ENCODE results near the gene ACO1. TPM values are rescaled to one million over a fixed set of nuclear protein-coding genes. Genes with fewer than 3 reads are reported as not detected.

The ACO1 gene
- total and polyA plus RNA-seq, 4 donors: 41.3 to 78.5 (median 59.5) TPM

DNA sequence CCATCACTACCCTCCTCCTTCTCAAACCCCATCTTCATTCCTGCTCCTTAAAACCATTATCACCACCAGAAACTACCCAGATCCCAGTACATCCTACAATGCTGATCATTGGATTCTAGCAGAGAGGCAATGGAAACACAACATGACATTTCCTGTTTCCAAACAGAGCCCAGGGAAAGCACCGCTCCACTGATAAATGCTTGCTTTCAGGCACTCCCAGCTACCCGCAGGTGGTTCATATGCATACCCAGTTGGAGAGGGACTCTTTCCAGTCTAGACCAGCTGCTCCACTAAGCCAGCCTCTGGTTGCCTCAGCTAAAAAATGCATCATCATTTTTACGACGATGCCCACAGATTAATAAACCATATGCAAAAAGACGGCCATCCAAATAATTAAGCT lies 39.2 kb upstream of the ACO1 start:
- no peak for DNase-seq (ENCODE audit: low spot score)
- Histone ChIP-seq H3K9me3 (ENCODE audit: control insufficient read depth in 4 of 4, low read length in 3 of 4) (no peaks in the 10 kb centered on the region), H3K27ac (ENCODE audit: low read depth in 1 of 2, low read length in 2 of 2) (no peak overlapping the region), H3K4me3 (ENCODE audit: low read depth in 1 of 3, low read length in 3 of 3) (no peak overlapping the region), H3K4me1 (ENCODE audit: control insufficient read depth in 4 of 4, insufficient read depth in 4 of 4, low read length in 3 of 4) (no peaks in the 10 kb centered on the region), H3K36me3 (ENCODE audit: control insufficient read depth in 4 of 4, insufficient read depth in 3 of 4, low read depth in 1 of 4, low read length in 3 of 4) (no peaks in the 10 kb centered on the region), H3K27me3 (ENCODE audit: control insufficient read depth in 4 of 4, insufficient read depth in 4 of 4, low read length in 3 of 4) (no peaks in the 10 kb centered on the region), H3K9ac (ENCODE audit: low read depth in 1 of 2, low read length in 2 of 2) (no peak overlapping the region)
- 72% methylated on average over 5 of the region's 5 CpGs for WGBS
- TF ChIP-seq, protein P1, sequence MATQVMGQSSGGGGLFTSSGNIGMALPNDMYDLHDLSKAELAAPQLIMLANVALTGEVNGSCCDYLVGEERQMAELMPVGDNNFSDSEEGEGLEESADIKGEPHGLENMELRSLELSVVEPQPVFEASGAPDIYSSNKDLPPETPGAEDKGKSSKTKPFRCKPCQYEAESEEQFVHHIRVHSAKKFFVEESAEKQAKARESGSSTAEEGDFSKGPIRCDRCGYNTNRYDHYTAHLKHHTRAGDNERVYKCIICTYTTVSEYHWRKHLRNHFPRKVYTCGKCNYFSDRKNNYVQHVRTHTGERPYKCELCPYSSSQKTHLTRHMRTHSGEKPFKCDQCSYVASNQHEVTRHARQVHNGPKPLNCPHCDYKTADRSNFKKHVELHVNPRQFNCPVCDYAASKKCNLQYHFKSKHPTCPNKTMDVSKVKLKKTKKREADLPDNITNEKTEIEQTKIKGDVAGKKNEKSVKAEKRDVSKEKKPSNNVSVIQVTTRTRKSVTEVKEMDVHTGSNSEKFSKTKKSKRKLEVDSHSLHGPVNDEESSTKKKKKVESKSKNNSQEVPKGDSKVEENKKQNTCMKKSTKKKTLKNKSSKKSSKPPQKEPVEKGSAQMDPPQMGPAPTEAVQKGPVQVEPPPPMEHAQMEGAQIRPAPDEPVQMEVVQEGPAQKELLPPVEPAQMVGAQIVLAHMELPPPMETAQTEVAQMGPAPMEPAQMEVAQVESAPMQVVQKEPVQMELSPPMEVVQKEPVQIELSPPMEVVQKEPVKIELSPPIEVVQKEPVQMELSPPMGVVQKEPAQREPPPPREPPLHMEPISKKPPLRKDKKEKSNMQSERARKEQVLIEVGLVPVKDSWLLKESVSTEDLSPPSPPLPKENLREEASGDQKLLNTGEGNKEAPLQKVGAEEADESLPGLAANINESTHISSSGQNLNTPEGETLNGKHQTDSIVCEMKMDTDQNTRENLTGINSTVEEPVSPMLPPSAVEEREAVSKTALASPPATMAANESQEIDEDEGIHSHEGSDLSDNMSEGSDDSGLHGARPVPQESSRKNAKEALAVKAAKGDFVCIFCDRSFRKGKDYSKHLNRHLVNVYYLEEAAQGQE (IDR thresholded peaks at IDR 0.05): no peak
- no peak for TF ChIP-seq HNF4A (conservative IDR thresholded peaks at IDR 0.05)

DNA sequence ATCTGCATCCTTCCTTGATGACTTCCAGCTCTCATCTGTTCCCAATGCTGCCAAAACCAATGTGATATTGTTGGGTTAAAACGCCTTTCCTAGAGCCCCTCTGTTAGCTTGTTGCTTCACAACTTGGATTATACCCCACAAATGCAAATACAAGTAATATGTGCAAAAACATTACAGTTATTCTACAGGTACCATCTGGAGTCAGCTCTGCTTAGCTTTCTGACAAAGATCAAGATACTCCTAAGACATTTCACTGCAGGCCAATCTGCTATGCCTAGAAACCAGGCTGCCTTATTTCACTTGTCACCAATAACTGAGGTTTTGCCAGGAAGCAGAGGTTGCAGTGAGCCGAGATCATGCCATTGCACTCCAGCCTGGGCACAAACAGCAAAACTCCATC lies 36.9 kb upstream of the ACO1 start:
- no peak overlapping the region for H3K4me3 ChIP-seq (ENCODE audit: low read depth in 1 of 3, low read length in 3 of 3)
- no peak for DNase-seq (ENCODE audit: low spot score)
- H3K27ac ChIP-seq (ENCODE audit: low read depth in 1 of 2, low read length in 2 of 2): no peak overlapping the region
- no peaks in the 10 kb centered on the region for H3K4me1 ChIP-seq (ENCODE audit: control insufficient read depth in 4 of 4, insufficient read depth in 4 of 4, low read length in 3 of 4)
- WGBS: 65% methylated on average over 2 of the region's 2 CpGs
- H3K27me3 ChIP-seq (ENCODE audit: control insufficient read depth in 4 of 4, insufficient read depth in 4 of 4, low read length in 3 of 4): no peaks in the 10 kb centered on the region
- no peaks in the 10 kb centered on the region for H3K36me3 ChIP-seq (ENCODE audit: control insufficient read depth in 4 of 4, insufficient read depth in 3 of 4, low read depth in 1 of 4, low read length in 3 of 4)
- TF ChIP-seq, protein P2, sequence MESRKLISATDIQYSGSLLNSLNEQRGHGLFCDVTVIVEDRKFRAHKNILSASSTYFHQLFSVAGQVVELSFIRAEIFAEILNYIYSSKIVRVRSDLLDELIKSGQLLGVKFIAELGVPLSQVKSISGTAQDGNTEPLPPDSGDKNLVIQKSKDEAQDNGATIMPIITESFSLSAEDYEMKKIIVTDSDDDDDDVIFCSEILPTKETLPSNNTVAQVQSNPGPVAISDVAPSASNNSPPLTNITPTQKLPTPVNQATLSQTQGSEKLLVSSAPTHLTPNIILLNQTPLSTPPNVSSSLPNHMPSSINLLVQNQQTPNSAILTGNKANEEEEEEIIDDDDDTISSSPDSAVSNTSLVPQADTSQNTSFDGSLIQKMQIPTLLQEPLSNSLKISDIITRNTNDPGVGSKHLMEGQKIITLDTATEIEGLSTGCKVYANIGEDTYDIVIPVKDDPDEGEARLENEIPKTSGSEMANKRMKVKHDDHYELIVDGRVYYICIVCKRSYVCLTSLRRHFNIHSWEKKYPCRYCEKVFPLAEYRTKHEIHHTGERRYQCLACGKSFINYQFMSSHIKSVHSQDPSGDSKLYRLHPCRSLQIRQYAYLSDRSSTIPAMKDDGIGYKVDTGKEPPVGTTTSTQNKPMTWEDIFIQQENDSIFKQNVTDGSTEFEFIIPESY (IDR thresholded peaks at IDR 0.05): no peak
- TF ChIP-seq, protein P3, sequence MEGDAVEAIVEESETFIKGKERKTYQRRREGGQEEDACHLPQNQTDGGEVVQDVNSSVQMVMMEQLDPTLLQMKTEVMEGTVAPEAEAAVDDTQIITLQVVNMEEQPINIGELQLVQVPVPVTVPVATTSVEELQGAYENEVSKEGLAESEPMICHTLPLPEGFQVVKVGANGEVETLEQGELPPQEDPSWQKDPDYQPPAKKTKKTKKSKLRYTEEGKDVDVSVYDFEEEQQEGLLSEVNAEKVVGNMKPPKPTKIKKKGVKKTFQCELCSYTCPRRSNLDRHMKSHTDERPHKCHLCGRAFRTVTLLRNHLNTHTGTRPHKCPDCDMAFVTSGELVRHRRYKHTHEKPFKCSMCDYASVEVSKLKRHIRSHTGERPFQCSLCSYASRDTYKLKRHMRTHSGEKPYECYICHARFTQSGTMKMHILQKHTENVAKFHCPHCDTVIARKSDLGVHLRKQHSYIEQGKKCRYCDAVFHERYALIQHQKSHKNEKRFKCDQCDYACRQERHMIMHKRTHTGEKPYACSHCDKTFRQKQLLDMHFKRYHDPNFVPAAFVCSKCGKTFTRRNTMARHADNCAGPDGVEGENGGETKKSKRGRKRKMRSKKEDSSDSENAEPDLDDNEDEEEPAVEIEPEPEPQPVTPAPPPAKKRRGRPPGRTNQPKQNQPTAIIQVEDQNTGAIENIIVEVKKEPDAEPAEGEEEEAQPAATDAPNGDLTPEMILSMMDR (IDR thresholded peaks at IDR 0.05; ENCODE audit: low read depth, low read length, missing input control): no peak
- TF ChIP-seq, protein P4, sequence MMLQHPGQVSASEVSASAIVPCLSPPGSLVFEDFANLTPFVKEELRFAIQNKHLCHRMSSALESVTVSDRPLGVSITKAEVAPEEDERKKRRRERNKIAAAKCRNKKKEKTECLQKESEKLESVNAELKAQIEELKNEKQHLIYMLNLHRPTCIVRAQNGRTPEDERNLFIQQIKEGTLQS (IDR thresholded peaks at IDR 0.05): no peak
- no peak for TF ChIP-seq JUND (IDR thresholded peaks at IDR 0.05)
- H3K9ac ChIP-seq (ENCODE audit: low read depth in 1 of 2, low read length in 2 of 2): no peak overlapping the region
- H3K9me3 ChIP-seq (ENCODE audit: control insufficient read depth in 4 of 4, low read length in 3 of 4): no peaks in the 10 kb centered on the region

DNA sequence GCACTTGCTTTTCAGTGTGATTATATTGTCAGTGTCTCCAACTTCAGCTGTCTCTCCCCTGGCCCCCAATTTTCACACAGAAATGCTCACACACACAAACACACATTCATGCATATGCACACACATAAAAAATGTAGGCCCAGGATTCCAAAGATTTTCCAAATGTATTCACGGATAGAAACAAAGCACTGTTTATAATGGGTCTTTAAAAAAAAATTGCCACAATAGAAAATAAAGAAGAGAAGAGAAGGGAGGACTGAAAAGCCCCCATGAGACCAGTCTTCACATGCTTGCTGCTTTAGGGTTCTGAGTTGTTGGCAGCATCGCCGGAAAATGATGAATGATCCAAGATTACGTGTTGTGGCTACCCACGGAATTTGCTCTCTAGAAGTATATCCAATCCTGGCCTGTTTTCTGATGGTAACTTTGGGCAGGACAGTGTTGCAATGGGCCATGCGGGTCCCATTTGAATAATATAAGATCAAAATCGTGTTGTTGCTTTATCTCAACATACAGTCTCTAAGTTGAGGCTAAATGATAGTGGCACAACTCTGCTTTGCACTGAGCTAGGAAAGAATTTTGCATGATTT lies 36.2 kb upstream of the ACO1 start:
- no peaks in the 10 kb centered on the region for H3K9me3 ChIP-seq (ENCODE audit: control insufficient read depth in 4 of 4, low read length in 3 of 4)
- H3K27me3 ChIP-seq (ENCODE audit: control insufficient read depth in 4 of 4, insufficient read depth in 4 of 4, low read length in 3 of 4): no peaks in the 10 kb centered on the region
- no peaks in the 10 kb centered on the region for H3K36me3 ChIP-seq (ENCODE audit: control insufficient read depth in 4 of 4, insufficient read depth in 3 of 4, low read depth in 1 of 4, low read length in 3 of 4)
- no peaks in the 10 kb centered on the region for H3K4me1 ChIP-seq (ENCODE audit: control insufficient read depth in 4 of 4, insufficient read depth in 4 of 4, low read length in 3 of 4)
- H3K27ac ChIP-seq (ENCODE audit: low read depth in 1 of 2, low read length in 2 of 2): no peak overlapping the region
- no peak overlapping the region for H3K4me3 ChIP-seq (ENCODE audit: low read depth in 1 of 3, low read length in 3 of 3)
- no peak overlapping the region for H3K9ac ChIP-seq (ENCODE audit: low read depth in 1 of 2, low read length in 2 of 2)
- DNase-seq (ENCODE audit: low spot score): no peak
- WGBS: 81% methylated on average over 7 of the region's 7 CpGs
- TF ChIP-seq RAD21 (IDR thresholded peaks at IDR 0.05): no peak
- TF ChIP-seq, protein P3 (IDR thresholded peaks at IDR 0.05; ENCODE audit: low read depth, low read length, missing input control): no peak
- TF ChIP-seq, protein P1 (IDR thresholded peaks at IDR 0.05): no peak
- TF ChIP-seq RXRA (IDR thresholded peaks at IDR 0.05): no peak
- TF ChIP-seq SP1 (IDR thresholded peaks at IDR 0.05): no peak
- TF ChIP-seq EGR1 (IDR thresholded peaks at IDR 0.05; ENCODE audit: low read depth in 2 of 2): no peak
- TF ChIP-seq FOXA1 (IDR thresholded peaks at IDR 0.05): no peak
- TF ChIP-seq JUND (IDR thresholded peaks at IDR 0.05): no peak
- TF ChIP-seq GABPA (IDR thresholded peaks at IDR 0.05 in 1 of 2, conservative IDR thresholded peaks at IDR 0.05 in 1 of 2): no peak
- no peak for TF ChIP-seq HNF4A (conservative IDR thresholded peaks at IDR 0.05)

Measured in liver (tissue), 9 donors.